Urinary bladder (tissue), 4 donors: Measurements from ENCODE around the gene FGFR2. TPM values are rescaled to one million over a fixed set of nuclear protein-coding genes. Genes with fewer than 3 reads are reported as not detected.

Experiments used
- DNase-seq: peaks from one replicate; pipeline ENCODE4 v3.0.0-alpha.2; 2015; ENCODE audit errors: extremely low spot score
- H3K27ac ChIP-seq: one replicate; pipeline ENCODE4 v1.5.1; 2013; ENCODE audit warnings: low read depth, mild to moderate bottlenecking, moderate library complexity
- H3K36me3 ChIP-seq: one replicate; pipeline ENCODE4 v1.6.1; 2013; ENCODE audit warnings: mild to moderate bottlenecking, moderate library complexity; ENCODE audit not compliant: insufficient read depth
- H3K4me1 ChIP-seq: one replicate; pipeline ENCODE4 v1.6.1; 2013; ENCODE audit warnings: mild to moderate bottlenecking, moderate library complexity; ENCODE audit not compliant: insufficient read depth
- H3K4me3 ChIP-seq: one replicate; pipeline ENCODE4 v1.5.1; 2013; ENCODE audit warnings: low read depth, low read length
- WGBS: extraction: QIAGEN DNeasy Blood & Tissue Kit; methylation state at CpG from one replicate; pipeline ENCODE4 v1.1.7; 2013; 5-methylcytosine and 5-hydroxymethylcytosine counted together
- polyA plus RNA-seq: library from polyadenylated mRNA; stranded (reverse); fragments of 200-250 nt; gene quantifications from one replicate; pipeline ENCODE4 v1.2.3, GENCODE V29; 2013
- total RNA-seq: library from RNA; depleted of rRNA; stranded (reverse); fragments of >200 nt; gene quantifications from one replicate; pipeline ENCODE4 v1.2.3, GENCODE V29; 2014
- donor health status: healthy with polysubstance abuse.
- donor health status: healthy.

The FGFR2 gene
- total and polyA plus RNA-seq, 2 donors, result 28.8 to 61.9 TPM

GRCh38 chr10:121617176-121617575 is 18.9 kb upstream of the FGFR2 start:
- Histone ChIP-seq H3K4me3 (no peak overlapping the region), H3K27ac (no peak overlapping the region), H3K4me1 (no peaks in the 10 kb centered on the region), H3K36me3 (no peaks in the 10 kb centered on the region)
- 82% methylated on average over 7 of the region's 7 CpGs for WGBS
- no peak for DNase-seq

- Histone ChIP-seq H3K36me3 (no peaks in the 10 kb centered on the region), H3K27ac (no peak overlapping the region), H3K4me3 (no peak overlapping the region), H3K4me1 (no peaks in the 10 kb centered on the region)
- WGBS, result 74% methylated on average over 11 of the region's 11 CpGs
- DNase-seq, result no peak
Measured at GRCh38 chr10:121616291-121616690, 18.0 kb upstream of the FGFR2 start.

- no peaks in the 10 kb centered on the region for H3K36me3 ChIP-seq
- 68% methylated on average over 7 of the region's 7 CpGs for WGBS
- no peak for DNase-seq
- no peaks in the 10 kb centered on the region for H3K4me1 ChIP-seq
- H3K4me3 ChIP-seq, result no peak overlapping the region
- no peak overlapping the region for H3K27ac ChIP-seq
Measured at GRCh38 chr10:121615836-121616235, 17.6 kb upstream of the FGFR2 start.

GRCh38 chr10:121615435-121615793 is 17.2 kb upstream of the FGFR2 start:
- Histone ChIP-seq H3K4me1 (no peaks in the 10 kb centered on the region), H3K4me3 (no peak overlapping the region), H3K27ac (no peak overlapping the region), H3K36me3 (no peaks in the 10 kb centered on the region)
- 52% methylated on average over 12 of the region's 12 CpGs for WGBS
- no peak for DNase-seq

- WGBS, result 75% methylated on average over 9 of the region's 9 CpGs
- Histone ChIP-seq H3K4me3 (no peak overlapping the region), H3K4me1 (no peaks in the 10 kb centered on the region), H3K27ac (no peak overlapping the region), H3K36me3 (no peaks in the 10 kb centered on the region)
- no peak for DNase-seq
Measured at GRCh38 chr10:121614613-121615434, 16.6 kb upstream of the FGFR2 start.

- no peak for DNase-seq
- peaks cover 2% of the 10 kb centered on the region for H3K4me1 ChIP-seq
- no peaks in the 10 kb centered on the region for H3K36me3 ChIP-seq
- 93% methylated on average over 6 of the region's 6 CpGs for WGBS
- no peak overlapping the region for H3K27ac ChIP-seq
- H3K4me3 ChIP-seq, result no peak overlapping the region
Measured at GRCh38 chr10:121613456-121613855, 15.2 kb upstream of the FGFR2 start.

- Histone ChIP-seq H3K36me3 (no peaks in the 10 kb centered on the region), H3K27ac (no peak overlapping the region), H3K4me3 (no peak overlapping the region), H3K4me1 (peaks cover 2% of the 10 kb centered on the region)
- 84% methylated on average over 12 of the region's 12 CpGs for WGBS
- DNase-seq, result no peak
Measured at GRCh38 chr10:121611393-121612159, 13.3 kb upstream of the FGFR2 start.

- WGBS, result 78% methylated on average over 7 of the region's 7 CpGs
- DNase-seq, result no peak
- Histone ChIP-seq H3K4me1 (peaks cover 2% of the 10 kb centered on the region), H3K36me3 (no peaks in the 10 kb centered on the region), H3K27ac (no peak overlapping the region), H3K4me3 (no peak overlapping the region)
Measured at GRCh38 chr10:121610798-121611323, 12.6 kb upstream of the FGFR2 start.

- no peak for DNase-seq
- Histone ChIP-seq H3K36me3 (no peaks in the 10 kb centered on the region), H3K4me3 (no peak overlapping the region), H3K4me1 (peaks cover 2% of the 10 kb centered on the region), H3K27ac (no peak overlapping the region)
- WGBS, result 88% methylated on average over 17 of the region's 17 CpGs
Measured at GRCh38 chr10:121609426-121610380, 11.5 kb upstream of the FGFR2 start.

- 14% methylated on average over 57 of the region's 59 CpGs for WGBS
- peak overlapping the region; percentile 28 for H3K4me3 ChIP-seq
- no peaks in the 10 kb centered on the region for H3K36me3 ChIP-seq
- H3K27ac ChIP-seq, result no peak overlapping the region
- no peak for DNase-seq
- peaks cover 2% of the 10 kb centered on the region for H3K4me1 ChIP-seq
Measured at GRCh38 chr10:121608469-121609190, 10.4 kb upstream of the FGFR2 start.

GRCh38 chr10:121607310-121608055 is 9.2 kb upstream of the FGFR2 start:
- DNase-seq, result no peak
- H3K4me1 ChIP-seq, result peaks cover 2% of the 10 kb centered on the region
- H3K27ac ChIP-seq, result no peak overlapping the region
- WGBS, result 89% methylated on average over 11 of the region's 11 CpGs
- no peak overlapping the region for H3K4me3 ChIP-seq
- H3K36me3 ChIP-seq, result no peaks in the 10 kb centered on the region

- DNase-seq, result no peak
- no peaks in the 10 kb centered on the region for H3K36me3 ChIP-seq
- H3K27ac ChIP-seq, result no peak overlapping the region
- H3K4me3 ChIP-seq, result no peak overlapping the region
- H3K4me1 ChIP-seq, result peaks cover 2% of the 10 kb centered on the region
Measured at GRCh38 chr10:121605708-121606107, 7.5 kb upstream of the FGFR2 start.
